RCC 7860 (cell line): ENCODE results near the gene ANXA2.

Experiments used
- DNase-seq: peaks from one replicate; pipeline ENCODE4 v3.0.0-alpha.2; 2015; ENCODE audit warnings: low spot score
- FAIRE-seq: peaks from 2 replicates; lab custom pipeline; 2012; peaks lifted over from hg19 to GRCh38; lab: Jason Lieb, UNC

The ANXA2 gene

DNA sequence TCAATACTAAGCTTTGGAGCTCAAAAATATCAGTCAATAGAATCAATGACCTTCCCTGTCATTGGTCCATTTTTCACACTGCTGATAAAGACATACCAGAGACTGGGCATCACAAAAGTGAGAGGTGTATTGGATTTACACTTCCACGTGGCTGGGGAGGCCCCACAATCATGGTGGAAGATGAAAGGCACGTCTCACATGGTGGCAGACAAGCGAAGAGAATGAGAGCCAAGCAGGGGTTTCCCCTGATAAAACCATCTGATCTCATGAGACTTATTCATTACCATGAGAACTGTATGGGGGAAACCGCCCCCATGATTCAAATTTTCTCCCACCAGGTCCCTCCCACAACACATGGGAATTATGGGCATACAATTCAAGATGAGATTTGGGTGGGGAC, 81.9 kb downstream of the ANXA2 start:
- DNase-seq (no peak), FAIRE-seq (no peak)

DNA sequence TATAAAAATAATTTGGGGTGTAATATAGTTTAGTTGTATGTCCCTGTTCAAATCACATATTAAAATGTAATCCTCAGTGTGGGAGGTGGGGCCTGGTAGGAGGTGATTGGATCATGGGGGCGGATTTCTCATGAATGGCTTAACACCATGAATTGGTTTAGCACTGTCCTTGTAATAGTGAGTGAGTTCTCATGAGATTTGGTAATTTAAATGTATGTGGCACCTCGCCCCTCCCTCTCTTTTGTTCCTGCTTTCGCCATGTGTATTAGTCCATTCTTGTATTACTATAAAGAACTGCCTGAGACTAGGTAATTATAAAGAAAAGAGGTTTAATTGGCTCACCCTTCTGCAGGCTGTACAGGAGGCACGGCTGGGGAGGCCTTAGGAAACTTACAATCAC, 83.9 kb downstream of the ANXA2 start:
- FAIRE-seq: no peak
- no peak for DNase-seq

DNA sequence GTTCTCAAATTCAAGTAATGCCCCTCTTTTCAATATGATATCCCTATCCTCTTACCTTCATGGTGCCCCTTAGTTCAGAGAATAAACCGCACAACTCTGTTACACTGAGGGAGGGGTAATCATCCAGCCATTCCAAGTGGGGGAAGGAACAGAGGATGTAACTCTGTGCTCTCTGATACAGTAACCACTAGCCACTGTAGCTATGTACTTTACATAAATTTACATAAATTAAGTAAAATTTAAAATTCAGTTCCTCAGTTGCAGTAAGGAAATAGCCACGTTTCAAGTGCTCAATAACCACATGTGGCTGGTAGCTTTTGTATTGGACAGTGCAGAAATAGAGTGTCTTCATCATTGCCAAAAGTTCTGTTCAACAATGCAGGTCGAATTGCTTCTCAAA, 90.8 kb downstream of the ANXA2 start:
- DNase-seq (no peak), FAIRE-seq (no peak)

DNA sequence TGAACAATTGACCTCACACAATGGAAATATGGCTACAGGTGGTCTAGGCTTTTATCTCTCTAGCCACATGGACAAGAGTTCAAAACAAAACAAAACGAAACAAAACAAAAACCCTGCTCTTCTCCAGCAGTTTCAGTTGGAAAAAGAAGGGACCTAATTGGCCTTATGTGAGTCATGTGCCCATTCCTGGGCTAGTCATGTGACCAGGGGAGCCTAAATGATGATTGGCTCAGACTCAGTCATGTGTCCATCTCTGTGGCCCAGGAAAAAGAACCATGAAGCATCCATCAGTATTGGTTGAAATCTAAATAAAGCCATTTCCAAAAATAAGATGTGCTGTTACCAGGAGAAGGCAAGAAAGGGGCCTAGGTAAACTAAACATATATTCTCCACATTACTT, 96.8 kb downstream of the ANXA2 start:
- FAIRE-seq (no peak), DNase-seq (no peak)

DNA sequence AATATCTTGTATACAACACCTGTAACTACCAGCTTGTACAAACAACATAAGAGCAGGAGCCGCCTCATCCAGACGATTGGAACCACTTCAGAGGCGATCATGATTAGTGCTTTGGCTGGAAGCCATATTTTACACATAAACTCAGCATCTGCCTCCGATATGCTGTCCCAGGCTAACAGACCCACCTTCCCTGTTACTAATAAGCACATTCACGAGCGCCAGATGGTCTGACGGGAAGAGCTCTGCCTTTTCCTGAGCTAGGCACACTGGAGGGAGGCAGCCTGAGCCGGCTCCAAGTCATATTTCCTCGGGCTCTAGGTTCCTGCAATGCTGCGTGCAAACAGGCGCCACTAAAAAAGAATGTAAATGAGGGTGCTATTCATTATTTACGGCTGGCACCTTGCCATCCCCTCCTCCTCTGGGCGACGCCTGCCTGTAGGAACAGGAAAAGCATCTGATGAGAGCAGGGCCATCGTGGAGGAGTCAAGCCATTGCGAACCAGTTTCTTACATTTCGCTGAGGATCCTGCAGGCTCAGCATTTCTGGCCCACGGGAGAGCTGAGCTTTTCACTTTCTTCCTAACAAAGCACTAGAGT, 98.2 kb downstream of the ANXA2 start:
- DNase-seq: no peak
- FAIRE-seq: no peak
